Erythroblast (primary cell): ENCODE results near the gene ARHGAP24.

ENCODE experiments used
- DNase-seq, 2 experiments: peaks; one replicate each; lab custom pipeline; 2025; lab: John Stamatoyannopoulos, UW
- GATA1 ChIP-seq: IDR thresholded peaks from 2 replicates; pipeline ENCODE4 v1.6.1; 2011; ENCODE audit warnings: low read depth, mild to moderate bottlenecking, control low read depth, low read length, moderate library complexity
- POLR2A ChIP-seq: IDR thresholded peaks from 2 replicates; pipeline ENCODE4 v1.6.1; 2011; ENCODE audit warnings: mild to moderate bottlenecking, low read length

ARHGAP24 gene

GRCh38 chr4:85783483-85783882 lies 308.5 kb downstream of the ARHGAP24 start:
- DNase-seq: no peak
- TF ChIP-seq POLR2A: no peak
- no peak for TF ChIP-seq GATA1

DNA sequence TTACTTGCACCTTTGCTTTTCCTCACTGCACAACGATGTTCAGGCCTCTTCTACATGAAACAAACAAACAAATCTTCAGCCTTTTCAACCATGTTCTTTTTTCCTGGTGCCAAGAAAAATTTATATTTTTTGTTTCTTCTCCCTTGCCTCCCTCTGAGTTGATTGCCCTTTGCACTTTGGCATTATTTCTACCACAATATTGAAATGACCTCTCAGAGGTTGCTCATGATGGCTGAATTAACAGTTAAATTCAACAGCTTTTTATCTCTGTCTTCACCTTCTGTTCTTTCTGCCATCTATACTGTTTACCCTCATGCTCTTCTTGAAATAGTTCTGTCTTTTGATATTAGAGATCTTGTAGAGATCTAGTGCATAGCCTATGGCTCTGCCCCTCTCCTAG lies 308.9 kb downstream of the ARHGAP24 start:
- TF ChIP-seq GATA1 (no peak), POLR2A (no peak)
- no peak for DNase-seq

DNA sequence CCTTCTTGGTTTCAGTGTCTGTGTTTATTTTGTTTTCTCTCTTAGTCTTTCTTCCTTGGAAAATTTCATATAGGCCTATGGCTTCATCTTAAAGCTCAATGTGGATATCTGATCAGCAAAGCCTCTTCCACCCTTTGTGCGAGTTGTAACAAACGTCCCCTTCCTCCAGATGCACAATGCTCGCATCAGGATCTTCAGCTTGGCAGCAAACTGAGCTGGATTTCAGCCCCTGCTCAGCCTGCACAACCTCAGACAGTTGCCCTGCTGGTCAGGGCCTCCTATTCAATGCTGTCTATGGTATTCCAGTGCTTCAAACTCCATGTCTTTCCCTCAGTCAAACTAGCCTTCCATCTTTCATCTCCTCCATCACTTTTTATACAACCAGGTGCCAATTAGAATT lies 309.4 kb downstream of the ARHGAP24 start:
- DNase-seq: no peak
- TF ChIP-seq POLR2A (no peak), GATA1 (no peak)

- no peak for DNase-seq
- TF ChIP-seq GATA1: no peak
- TF ChIP-seq POLR2A: no peak
These were observed 310.0 kb downstream of the ARHGAP24 start for GRCh38 chr4:85784947-85785346.

GRCh38 chr4:85787133-85787532 lies 312.2 kb downstream of the ARHGAP24 start:
- DNase-seq: no peak
- no peak for TF ChIP-seq GATA1
- no peak for TF ChIP-seq POLR2A

DNA sequence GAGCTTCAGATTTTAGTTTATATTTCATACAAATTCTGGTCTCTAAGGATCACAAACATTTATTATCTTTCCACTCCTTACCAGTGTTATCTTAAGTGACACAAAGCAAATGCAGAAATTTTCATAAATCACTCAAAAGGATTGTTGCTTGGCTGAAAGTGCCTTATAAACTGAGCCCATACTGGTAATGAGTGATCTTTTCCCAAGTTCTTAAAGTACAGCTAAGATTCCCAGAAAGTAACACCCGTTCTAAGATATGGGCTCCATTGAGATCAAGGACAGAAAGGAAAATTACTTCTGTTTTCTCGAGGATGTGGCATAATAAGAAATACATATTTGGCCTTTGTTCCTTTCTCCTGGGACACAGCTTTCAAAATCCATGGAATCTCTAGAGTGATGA lies 313.7 kb downstream of the ARHGAP24 start:
- DNase-seq: no peak

DNA sequence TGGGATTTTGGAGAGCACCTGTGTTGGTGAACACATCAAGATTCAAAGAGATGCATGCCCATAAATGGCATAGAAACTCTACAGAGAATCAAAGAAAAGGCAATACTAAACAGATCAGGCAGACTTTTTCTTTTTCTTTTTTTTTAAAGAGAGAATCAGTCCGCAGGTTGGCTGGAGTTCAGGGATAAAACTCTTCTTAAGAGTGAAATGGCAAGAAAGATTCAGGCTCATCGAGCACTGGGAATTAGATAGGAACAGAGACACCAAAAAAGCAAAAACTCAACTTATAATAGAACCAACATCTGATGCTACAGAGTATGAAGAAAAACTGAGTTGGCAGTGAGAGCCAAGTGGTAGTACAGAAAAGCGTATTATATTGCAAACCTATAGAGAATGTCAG lies 314.3 kb downstream of the ARHGAP24 start:
- no peak for DNase-seq
- TF ChIP-seq GATA1 (no peak), POLR2A (no peak)

More for the DNA sequence above, 313.7 kb downstream of the ARHGAP24 start:
- no peak for TF ChIP-seq POLR2A

- TF ChIP-seq GATA1: no peak
- TF ChIP-seq POLR2A: no peak
These were observed 315.6 kb downstream of the ARHGAP24 start for GRCh38 chr4:85790582-85790981.

DNA sequence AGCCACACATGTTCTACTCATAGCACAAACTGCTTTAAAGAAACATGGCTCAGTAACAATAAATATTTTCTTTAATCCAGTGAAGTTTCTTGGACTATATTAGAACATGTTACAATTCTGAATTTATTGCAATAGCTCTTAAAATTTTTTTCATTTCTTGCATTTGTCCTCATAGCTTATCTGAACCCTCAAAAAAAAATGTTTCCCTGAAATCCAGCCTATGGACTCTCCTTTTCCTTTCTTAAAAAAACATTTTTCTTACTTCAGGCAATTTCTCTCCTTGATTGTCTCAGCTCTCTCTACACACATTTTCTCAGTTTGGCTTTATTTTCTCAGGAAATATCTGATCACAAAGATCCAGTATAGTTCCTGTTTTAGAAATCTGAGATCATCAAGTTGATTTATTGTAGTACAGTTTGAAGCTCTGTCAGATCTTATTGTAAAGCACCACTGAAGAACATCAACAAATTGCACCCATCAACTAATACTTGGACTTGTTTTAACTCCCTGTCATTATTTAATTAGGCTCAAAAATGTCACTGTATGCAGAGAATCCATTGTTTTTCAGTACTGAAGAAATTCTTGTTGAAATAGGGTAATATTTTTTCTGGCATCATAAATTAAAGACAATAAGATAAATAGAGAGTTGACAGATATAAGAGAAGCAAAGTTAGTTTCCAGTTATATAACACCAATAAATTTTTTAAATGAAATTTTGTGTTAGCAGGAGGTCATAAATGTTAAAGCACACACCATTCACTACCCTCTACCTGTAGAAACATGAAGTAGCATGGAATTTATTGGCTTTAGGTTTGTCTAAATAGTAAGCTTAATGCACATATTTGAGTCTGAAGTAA lies 317.7 kb downstream of the ARHGAP24 start:
- DNase-seq: no peak

More at GRCh38 chr4:85790582-85790981, 315.6 kb downstream of the ARHGAP24 start:
- no peak for DNase-seq

GRCh38 chr4:85793233-85793585 lies 318.3 kb downstream of the ARHGAP24 start:
- DNase-seq: no peak
- TF ChIP-seq POLR2A: no peak
- no peak for TF ChIP-seq GATA1

More for the DNA sequence above, 317.7 kb downstream of the ARHGAP24 start:
- TF ChIP-seq POLR2A: no peak
- no peak for TF ChIP-seq GATA1

DNA sequence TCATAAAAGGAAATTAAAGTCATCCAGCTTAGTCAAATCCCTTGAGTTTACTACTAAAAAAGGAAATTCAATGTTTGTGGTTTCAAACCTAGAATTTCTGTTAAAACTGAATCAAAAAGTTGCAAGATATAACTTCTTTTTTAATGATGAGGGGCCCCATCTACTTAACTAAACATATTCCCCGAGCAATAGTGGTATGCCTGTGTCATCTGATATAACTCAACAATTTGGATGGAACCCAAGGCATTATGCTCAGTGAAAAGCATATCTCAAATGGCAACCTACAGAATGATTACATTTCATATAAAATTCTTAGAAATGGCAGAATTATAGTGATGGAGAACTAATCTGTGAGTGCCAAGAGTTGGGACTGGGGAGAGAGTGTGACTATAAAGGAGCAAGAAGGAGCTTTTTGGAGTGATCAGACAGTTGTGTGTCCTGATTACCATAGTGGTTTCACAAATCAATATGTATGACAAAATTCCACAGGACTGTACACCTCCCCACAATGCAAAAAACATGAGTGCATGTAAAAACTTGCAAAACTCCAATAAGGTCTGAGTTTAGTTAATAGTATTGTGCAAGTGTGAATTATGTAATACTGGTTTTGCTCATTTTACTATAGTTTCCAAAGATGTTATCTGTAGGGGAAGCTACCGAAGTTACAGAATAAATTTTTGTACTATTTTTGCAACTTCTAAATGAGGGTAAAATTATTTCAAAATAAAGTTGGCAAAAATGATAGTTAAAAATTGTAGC lies 323.2 kb downstream of the ARHGAP24 start:
- TF ChIP-seq POLR2A (no peak), GATA1 (no peak)
- no peak for DNase-seq

GRCh38 chr4:85803856-85804255 lies 328.9 kb downstream of the ARHGAP24 start:
- no peak for DNase-seq
- TF ChIP-seq POLR2A: no peak
- TF ChIP-seq GATA1: no peak

- no peak for DNase-seq
- TF ChIP-seq POLR2A: no peak
- TF ChIP-seq GATA1: no peak
These were observed 330.9 kb downstream of the ARHGAP24 start for GRCh38 chr4:85805891-85806290.

DNA sequence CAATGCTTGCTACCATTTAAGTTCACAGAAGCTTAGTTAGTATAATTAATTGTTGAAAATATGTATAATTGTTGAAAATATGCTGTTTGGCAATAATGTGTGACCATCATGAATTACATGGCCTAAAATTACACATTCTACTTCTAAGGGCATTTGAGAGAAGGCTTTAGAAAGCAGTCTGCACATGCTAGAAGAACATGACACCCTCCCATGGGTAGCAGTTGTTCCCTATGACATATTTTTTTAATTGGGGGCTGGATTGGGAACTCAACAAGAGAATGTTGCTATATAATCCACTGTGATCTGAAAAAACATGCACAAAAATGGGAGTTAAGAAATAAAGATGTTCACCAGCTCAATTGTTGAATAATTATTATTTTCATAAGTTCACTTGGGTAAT lies 331.4 kb downstream of the ARHGAP24 start:
- TF ChIP-seq POLR2A (no peak), GATA1 (no peak)
- DNase-seq: no peak
